GM18520 (cell line): ENCODE measurements around the gene SMTN.
"Not testable (repeated sequence)": the region's sequence is repeated elsewhere in the genome, so short reads cannot be mapped to it uniquely, and the experiment has no call there.

Source experiments
- ATAC-seq: cut with Tn5 transposase; IDR thresholded peaks from one replicate; pipeline ENCODE4 v1.9.1; 2021; ENCODE audit not compliant: unreplicated experiment

SMTN gene

GRCh38 chr22:31069691-31070314, 11.3 kb upstream of the SMTN start:
- ATAC-seq = not testable (repeated sequence)

GRCh38 chr22:31073125-31073524, 8.0 kb upstream of the SMTN start:
- not testable (repeated sequence) for ATAC-seq

GRCh38 chr22:31073545-31074145, 7.5 kb upstream of the SMTN start:
- not testable (repeated sequence) for ATAC-seq

GRCh38 chr22:31075961-31076360, 5.2 kb upstream of the SMTN start:
- ATAC-seq = no peak

- no peak for ATAC-seq
Measured at GRCh38 chr22:31077681-31078080, 3.4 kb upstream of the SMTN start.

GRCh38 chr22:31078389-31078788, 2.7 kb upstream of the SMTN start:
- ATAC-seq = not testable (repeated sequence)

GRCh38 chr22:31079095-31079642, 1.9 kb upstream of the SMTN start:
- no peak for ATAC-seq

- ATAC-seq = no peak
Measured at GRCh38 chr22:31080164-31080847, 812 bp upstream of the SMTN start.

- ATAC-seq = no peak
Measured at GRCh38 chr22:31081963-31082605, 966 bp downstream of the SMTN start.

GRCh38 chr22:31082606-31083376, 1.7 kb downstream of the SMTN start:
- ATAC-seq = no peak

- no peak for ATAC-seq
Measured at GRCh38 chr22:31083377-31083768, 2.3 kb downstream of the SMTN start.

GRCh38 chr22:31083923-31084810, 3.0 kb downstream of the SMTN start:
- ATAC-seq = no peak

GRCh38 chr22:31084811-31085492, 3.8 kb downstream of the SMTN start:
- ATAC-seq = peak; percentile 37

- ATAC-seq = no peak
Measured at GRCh38 chr22:31085493-31085824, 4.3 kb downstream of the SMTN start.

- ATAC-seq = no peak
Measured at GRCh38 chr22:31085928-31086327, 4.8 kb downstream of the SMTN start.

GRCh38 chr22:31086703-31087330, 5.7 kb downstream of the SMTN start:
- no peak for ATAC-seq

GRCh38 chr22:31087744-31088215, 6.7 kb downstream of the SMTN start:
- no peak for ATAC-seq

GRCh38 chr22:31088233-31088986, 7.3 kb downstream of the SMTN start:
- no peak for ATAC-seq
